ENCODE results near the gene MMP24.

Gene MMP24

GRCh38 chr20:35277127-35277526 is 50.6 kb downstream of the MMP24 start:
- DNase-seq = peak in 1 of 56 donors; percentile 57

GRCh38 chr20:35277531-35278395 is 51.3 kb downstream of the MMP24 start, which contains the start of gene MMP24OS:
MMP24OS (minus strand) TSS chr20:35278122; CDS start chr20:35277929, 193 bp downstream.
- DNase-seq = peak; percentile 25 to 93 (median 79)

GRCh38 chr20:35279040-35279439 is 52.5 kb downstream of the MMP24 start:
- DNase-seq = no peak

GRCh38 chr20:35279533-35280174 is 53.2 kb downstream of the MMP24 start:
- no peak for DNase-seq

- DNase-seq = no peak
Observed at GRCh38 chr20:35280523-35280922, 54.0 kb downstream of the MMP24 start.

- DNase-seq = no peak
Observed at GRCh38 chr20:35281506-35282101, 55.1 kb downstream of the MMP24 start.

- no peak for DNase-seq
Observed at GRCh38 chr20:35283441-35284266, 57.2 kb downstream of the MMP24 start.

- DNase-seq = peak in 54 of 56 donors; percentile 18 to 84 (median 68)
Observed at GRCh38 chr20:35284267-35284991, 57.9 kb downstream of the MMP24 start, which contains the start of gene EIF6. EIF6 (minus strand) TSS chr20:35284772; CDS start chr20:35284487, 285 bp downstream.

- peak in 6 of 56 donors; percentile 22 to 46 (median 40) for DNase-seq
Observed at GRCh38 chr20:35284992-35285805, 58.7 kb downstream of the MMP24 start.

- no peak for DNase-seq
Observed at GRCh38 chr20:35285806-35286076, 59.3 kb downstream of the MMP24 start.

- no peak for DNase-seq
Observed at GRCh38 chr20:35286077-35286898, 59.8 kb downstream of the MMP24 start.

- DNase-seq = no peak
Observed at GRCh38 chr20:35286899-35287508, 60.5 kb downstream of the MMP24 start.

GRCh38 chr20:35287509-35288324 is 61.2 kb downstream of the MMP24 start:
- no peak for DNase-seq

GRCh38 chr20:35288325-35289060 is 62.0 kb downstream of the MMP24 start:
- DNase-seq = no peak

- DNase-seq = no peak
Observed at GRCh38 chr20:35290186-35290886, 63.8 kb downstream of the MMP24 start.

- DNase-seq = no peak
Observed at GRCh38 chr20:35290887-35291417, 64.5 kb downstream of the MMP24 start.
